ENCODE results near the gene DCLK1.

- no peak for TF ChIP-seq CTCF (conservative IDR thresholded peaks at IDR 0.05)
- no peak for TF ChIP-seq EZH2 (IDR thresholded peaks at IDR 0.05; ENCODE audit: low read depth)
Measured at GRCh38 chr13:35736876-35737275, 394.3 kb downstream of the DCLK1 start.
